Measurements from ENCODE around the gene FRMD8. TPM values are rescaled to one million over a fixed set of nuclear protein-coding genes. Genes with fewer than 3 reads are reported as not detected.

FRMD8 gene
- total RNA-seq: 39.7 and 39.8 TPM in 2 replicates

GRCh38 chr11:65386307-65387140 lies at the start of gene FRMD8:
TSS of gene FRMD8 (plus strand) at chr11:65386637. CDS start at chr11:65387037, 400 bp downstream.
- peaks cover 63% of the 10 kb centered on the region for H3K4me1 Mint-ChIP-seq (ENCODE audit: low read depth)
- H3K27me3 Mint-ChIP-seq (ENCODE audit: low read depth): no peaks in the 10 kb centered on the region
- peak; percentile 84 for DNase-seq (ENCODE audit: low spot score)
- peak within 1 kb of the TSS; percentile 96 for H3K4me3 Mint-ChIP-seq (ENCODE audit: low read depth)
- H3K27ac Mint-ChIP-seq: peak within 1 kb of the TSS; percentile 98
- intact Hi-C loops (cut with micrococcal nuclease): no loop called here
- no peaks in the 10 kb centered on the region for H3K9me3 Mint-ChIP-seq
- H3K36me3 Mint-ChIP-seq (ENCODE audit: low read depth): peaks cover 11% of the 10 kb centered on the region

GRCh38 chr11:65338676-65339075 lies 47.8 kb upstream of the FRMD8 start:
- Mint-ChIP-seq H3K4me1 (ENCODE audit: low read depth) (peaks cover 26% of the 10 kb centered on the region), H3K27ac (no peak overlapping the region), H3K9me3 (no peaks in the 10 kb centered on the region), H3K36me3 (ENCODE audit: low read depth) (peaks cover 62% of the 10 kb centered on the region), H3K27me3 (ENCODE audit: low read depth) (no peaks in the 10 kb centered on the region), H3K4me3 (ENCODE audit: low read depth) (no peak overlapping the region)
- intact Hi-C loops (cut with micrococcal nuclease): no loop called here
- DNase-seq (ENCODE audit: low spot score): no peak

GRCh38 chr11:65340226-65340625 lies 46.2 kb upstream of the FRMD8 start:
- peaks cover 69% of the 10 kb centered on the region for H3K36me3 Mint-ChIP-seq (ENCODE audit: low read depth)

GRCh38 chr11:65341856-65342255 lies 44.6 kb upstream of the FRMD8 start:
- Mint-ChIP-seq H3K36me3 (ENCODE audit: low read depth) (peaks cover 76% of the 10 kb centered on the region), H3K27me3 (ENCODE audit: low read depth) (no peaks in the 10 kb centered on the region), H3K27ac (no peak overlapping the region), H3K4me3 (ENCODE audit: low read depth) (no peak overlapping the region), H3K9me3 (no peaks in the 10 kb centered on the region), H3K4me1 (ENCODE audit: low read depth) (peaks cover 13% of the 10 kb centered on the region)
- intact Hi-C loops (cut with micrococcal nuclease): no loop called here
- no peak for DNase-seq (ENCODE audit: low spot score)

More at GRCh38 chr11:65340226-65340625, 46.2 kb upstream of the FRMD8 start:
- peaks cover 18% of the 10 kb centered on the region for H3K4me1 Mint-ChIP-seq (ENCODE audit: low read depth)
- intact Hi-C loops (cut with micrococcal nuclease): no loop called here
- H3K27me3 Mint-ChIP-seq (ENCODE audit: low read depth): no peaks in the 10 kb centered on the region
- no peak overlapping the region for H3K4me3 Mint-ChIP-seq (ENCODE audit: low read depth)
- DNase-seq (ENCODE audit: low spot score): no peak
- H3K27ac Mint-ChIP-seq: no peak overlapping the region
- no peaks in the 10 kb centered on the region for H3K9me3 Mint-ChIP-seq

GRCh38 chr11:65351511-65351910 lies 34.9 kb upstream of the FRMD8 start:
- Mint-ChIP-seq H3K4me1 (ENCODE audit: low read depth) (peaks cover 12% of the 10 kb centered on the region), H3K27ac (no peak overlapping the region), H3K36me3 (ENCODE audit: low read depth) (peaks cover 44% of the 10 kb centered on the region), H3K4me3 (ENCODE audit: low read depth) (no peak overlapping the region), H3K9me3 (no peaks in the 10 kb centered on the region), H3K27me3 (ENCODE audit: low read depth) (no peaks in the 10 kb centered on the region)
- intact Hi-C loops (cut with micrococcal nuclease): no loop called here
- DNase-seq (ENCODE audit: low spot score): no peak

- DNase-seq (ENCODE audit: low spot score): no peak
- intact Hi-C loops (cut with micrococcal nuclease): no loop called here
- no peaks in the 10 kb centered on the region for H3K9me3 Mint-ChIP-seq
- H3K36me3 Mint-ChIP-seq (ENCODE audit: low read depth): peaks cover 40% of the 10 kb centered on the region
- H3K27me3 Mint-ChIP-seq (ENCODE audit: low read depth): peaks cover 7% of the 10 kb centered on the region
- no peak overlapping the region for H3K4me3 Mint-ChIP-seq (ENCODE audit: low read depth)
- peaks cover 12% of the 10 kb centered on the region for H3K4me1 Mint-ChIP-seq (ENCODE audit: low read depth)
- no peak overlapping the region for H3K27ac Mint-ChIP-seq
These were observed 33.7 kb upstream of the FRMD8 start for GRCh38 chr11:65352783-65353182.

- H3K4me3 Mint-ChIP-seq (ENCODE audit: low read depth): peak overlapping the region; percentile 57
- peaks cover 14% of the 10 kb centered on the region for H3K4me1 Mint-ChIP-seq (ENCODE audit: low read depth)
- peaks cover 36% of the 10 kb centered on the region for H3K36me3 Mint-ChIP-seq (ENCODE audit: low read depth)
- DNase-seq (ENCODE audit: low spot score): no peak
- peak overlapping the region; percentile 24 for H3K27ac Mint-ChIP-seq
- intact Hi-C loops (cut with micrococcal nuclease): no loop called here
- H3K9me3 Mint-ChIP-seq: no peaks in the 10 kb centered on the region
- H3K27me3 Mint-ChIP-seq (ENCODE audit: low read depth): peaks cover 11% of the 10 kb centered on the region
These were observed 33.1 kb upstream of the FRMD8 start for GRCh38 chr11:65353376-65353775.

- Mint-ChIP-seq H3K27ac (peak overlapping the region; percentile 24), H3K36me3 (ENCODE audit: low read depth) (peaks cover 31% of the 10 kb centered on the region), H3K27me3 (ENCODE audit: low read depth) (peaks cover 11% of the 10 kb centered on the region), H3K4me1 (ENCODE audit: low read depth) (peaks cover 13% of the 10 kb centered on the region), H3K9me3 (no peaks in the 10 kb centered on the region), H3K4me3 (ENCODE audit: low read depth) (peak overlapping the region; percentile 57)
- no peak for DNase-seq (ENCODE audit: low spot score)
- intact Hi-C loops (cut with micrococcal nuclease): loop anchor here (2.0 kb wide), 1 partner anchor 19 kb away; no protein-coding TSS in a partner anchor
These were observed 32.6 kb upstream of the FRMD8 start for GRCh38 chr11:65353900-65354264.

- Mint-ChIP-seq H3K27ac (peak within 1 kb of the TSS; percentile 80), H3K9me3 (no peaks in the 10 kb centered on the region), H3K36me3 (ENCODE audit: low read depth) (peaks cover 26% of the 10 kb centered on the region), H3K4me3 (ENCODE audit: low read depth) (peak within 1 kb of the TSS; percentile 87), H3K27me3 (ENCODE audit: low read depth) (peaks cover 11% of the 10 kb centered on the region), H3K4me1 (ENCODE audit: low read depth) (peaks cover 13% of the 10 kb centered on the region)
- intact Hi-C loops (cut with micrococcal nuclease): loop anchor here (2.0 kb wide), 1 partner anchor 20 kb away; no protein-coding TSS in a partner anchor
- peak; percentile 94 for DNase-seq (ENCODE audit: low spot score)
These were observed 32.0 kb upstream of the FRMD8 start, which contains the start of gene TIGD3 for GRCh38 chr11:65354265-65355012. TSS of gene TIGD3 (plus strand) at chr11:65354751. CDS start at chr11:65355809, 1,058 bp downstream.

- DNase-seq (ENCODE audit: low spot score): peak; percentile 37
- H3K27ac Mint-ChIP-seq: peak overlapping the region; percentile 80
- H3K9me3 Mint-ChIP-seq: no peaks in the 10 kb centered on the region
- peaks cover 13% of the 10 kb centered on the region for H3K4me1 Mint-ChIP-seq (ENCODE audit: low read depth)
- peaks cover 20% of the 10 kb centered on the region for H3K36me3 Mint-ChIP-seq (ENCODE audit: low read depth)
- intact Hi-C loops (cut with micrococcal nuclease): loop anchor here (2.0 kb wide), 1 partner anchor 20 kb away; no protein-coding TSS in a partner anchor
- peaks cover 11% of the 10 kb centered on the region for H3K27me3 Mint-ChIP-seq (ENCODE audit: low read depth)
- H3K4me3 Mint-ChIP-seq (ENCODE audit: low read depth): peak overlapping the region; percentile 87
These were observed 31.2 kb upstream of the FRMD8 start for GRCh38 chr11:65355013-65355775.

- peak overlapping the region; percentile 87 for H3K4me3 Mint-ChIP-seq (ENCODE audit: low read depth)
- H3K9me3 Mint-ChIP-seq: no peaks in the 10 kb centered on the region
- DNase-seq (ENCODE audit: low spot score): no peak
- peaks cover 17% of the 10 kb centered on the region for H3K36me3 Mint-ChIP-seq (ENCODE audit: low read depth)
- intact Hi-C loops (cut with micrococcal nuclease): loop anchor here (2.0 kb wide), 1 partner anchor 21 kb away; no protein-coding TSS in a partner anchor
- peaks cover 11% of the 10 kb centered on the region for H3K27me3 Mint-ChIP-seq (ENCODE audit: low read depth)
- peak overlapping the region; percentile 76 for H3K27ac Mint-ChIP-seq
- peaks cover 13% of the 10 kb centered on the region for H3K4me1 Mint-ChIP-seq (ENCODE audit: low read depth)
These were observed 30.6 kb upstream of the FRMD8 start for GRCh38 chr11:65355776-65356393.

All from activated T-helper 2 cell treated with anti-CD3 and anti-CD28 coated beads, Interferon-gamma antibody, Interleukin-2, Interleukin-4, amounts not matched to agents 10 μg/mL and 5 μg/mL and 100 μg/mL, durations not matched to agents 14 hours and 24 hours and 36 hours (primary cell).